GM18520 (cell line): ENCODE results near the gene RNF146.
"Not testable (repeated sequence)": the region's sequence is repeated elsewhere in the genome, so short reads cannot be mapped to it uniquely, and the experiment has no call there.

Experiments
- ATAC-seq: cut with Tn5 transposase; IDR thresholded peaks from one replicate; pipeline ENCODE4 v1.9.1; 2021; ENCODE audit not compliant: unreplicated experiment

Gene RNF146

GRCh38 chr6:127279815-127280214 lies 13.2 kb downstream of the RNF146 start:
- no peak for ATAC-seq

GRCh38 chr6:127282184-127282583 lies 15.5 kb downstream of the RNF146 start:
- ATAC-seq: no peak

- peak; percentile 21 for ATAC-seq
Measured at GRCh38 chr6:127288705-127289104, 22.0 kb downstream of the RNF146 start.

- ATAC-seq: no peak
Measured at GRCh38 chr6:127289934-127290333, 23.3 kb downstream of the RNF146 start.

GRCh38 chr6:127290391-127291265 lies 24.0 kb downstream of the RNF146 start:
- ATAC-seq: no peak

GRCh38 chr6:127291495-127291894 lies 24.8 kb downstream of the RNF146 start:
- ATAC-seq: peak; percentile 80

GRCh38 chr6:127297502-127298070 lies 30.9 kb downstream of the RNF146 start:
- ATAC-seq: no peak

GRCh38 chr6:127298475-127298874 lies 31.8 kb downstream of the RNF146 start:
- no peak for ATAC-seq

GRCh38 chr6:127299522-127300240 lies 33.0 kb downstream of the RNF146 start:
- no peak for ATAC-seq

GRCh38 chr6:127300411-127300810 lies 33.7 kb downstream of the RNF146 start:
- no peak for ATAC-seq

- no peak for ATAC-seq
Measured at GRCh38 chr6:127301199-127301700, 34.6 kb downstream of the RNF146 start.

- ATAC-seq: peak; percentile 80
Measured at GRCh38 chr6:127302728-127303660, 36.3 kb downstream of the RNF146 start.

GRCh38 chr6:127303917-127304316 lies 37.3 kb downstream of the RNF146 start:
- no peak for ATAC-seq

- ATAC-seq: no peak
Measured at GRCh38 chr6:127305741-127306140, 39.1 kb downstream of the RNF146 start.

- ATAC-seq: no peak
Measured at GRCh38 chr6:127317388-127318128, 50.9 kb downstream of the RNF146 start.

- no peak for ATAC-seq
Measured at GRCh38 chr6:127319686-127320085, 53.0 kb downstream of the RNF146 start.

GRCh38 chr6:127328043-127328609 lies 61.5 kb downstream of the RNF146 start:
- ATAC-seq: no peak

- not testable (repeated sequence) for ATAC-seq
Measured at GRCh38 chr6:127331256-127331655, 64.6 kb downstream of the RNF146 start.

GRCh38 chr6:127332383-127332961 lies 65.8 kb downstream of the RNF146 start:
- ATAC-seq: no peak
